ENCODE measurements around the gene UFD1.

GRCh38 chr22:19455585-19456370 lies 23.2 kb downstream of the UFD1 start:
- TF ChIP-seq CTCF (IDR thresholded peaks at IDR 0.05) (no peak), EZH2 (IDR thresholded peaks at IDR 0.05; ENCODE audit: borderline replicate concordance, insufficient read depth, low read depth, low read length, poor library complexity, severe bottlenecking) (no peak)
